GM12864 (cell line): ENCODE results near the gene SLC12A8.

Experiments used
- DNase-seq: peaks from one replicate; pipeline ENCODE4 v3.0.0-alpha.2; 2011; ENCODE audit warnings: low read depth
- H3K4me3 ChIP-seq: 2 replicates; pipeline ENCODE4 v1.5.1; 2011; ENCODE audit warnings: mild to moderate bottlenecking, low read depth, low read length, control low read depth
- CTCF ChIP-seq: IDR thresholded peaks from 2 replicates; pipeline ENCODE4 v1.5.1; 2011; ENCODE audit warnings: low read depth, mild to moderate bottlenecking, moderate library complexity, low read length, control low read depth, inconsistent platforms; ENCODE audit errors: missing control alignments

The SLC12A8 gene

GRCh38 chr3:125116311-125117080, 96.1 kb downstream of the SLC12A8 start:
- no peak for DNase-seq
- H3K4me3 ChIP-seq, result no peak overlapping the region
- TF ChIP-seq CTCF, result no peak

GRCh38 chr3:125115640-125116039, 96.9 kb downstream of the SLC12A8 start:
- no peak for DNase-seq
- TF ChIP-seq CTCF, result no peak
- H3K4me3 ChIP-seq, result no peak overlapping the region

- TF ChIP-seq CTCF, result no peak
- DNase-seq, result no peak
- no peak overlapping the region for H3K4me3 ChIP-seq
Measured at GRCh38 chr3:125112981-125113380, 99.6 kb downstream of the SLC12A8 start.

GRCh38 chr3:125110876-125111480, 101.6 kb downstream of the SLC12A8 start:
- no peak for TF ChIP-seq CTCF
- no peak for DNase-seq
- no peak overlapping the region for H3K4me3 ChIP-seq

GRCh38 chr3:125110016-125110875, 102.3 kb downstream of the SLC12A8 start:
- DNase-seq, result no peak
- no peak for TF ChIP-seq CTCF
- H3K4me3 ChIP-seq, result peak overlapping the region; percentile 22

- no peak for TF ChIP-seq CTCF
- DNase-seq, result no peak
- peak overlapping the region; percentile 22 for H3K4me3 ChIP-seq
Measured at GRCh38 chr3:125109536-125109925, 103.0 kb downstream of the SLC12A8 start.
